Bronchial epithelial cell (primary cell): ENCODE data around the gene PRAMEF10. TPM values are rescaled to one million over a fixed set of nuclear protein-coding genes. Genes with fewer than 3 reads are reported as not detected.
A peak's percentile ranks its signal among the peaks of the same experiment; 100 is the strongest.
"Not testable (repeated sequence)": the region's sequence is repeated elsewhere in the genome, so short reads cannot be mapped to it uniquely, and the experiment has no call there.

Source experiments
- DNase-seq: peaks from one replicate; pipeline ENCODE4 v3.0.0-alpha.2; 2010; ENCODE audit warnings: low read depth
- FAIRE-seq: peaks from 2 replicates; lab custom pipeline; 2011; peaks lifted over from hg19 to GRCh38; lab: Jason Lieb, UNC
- H3K27me3 ChIP-seq: 2 replicates; pipeline ENCODE4 v1.5.1; 2011; ENCODE audit warnings: low read length; ENCODE audit not compliant: control insufficient read depth, insufficient read depth
- H3K36me3 ChIP-seq: 2 replicates; pipeline ENCODE4 v1.5.1; 2011; ENCODE audit warnings: low read length; ENCODE audit not compliant: control insufficient read depth, insufficient read depth
- H3K4me3 ChIP-seq: 2 replicates; pipeline ENCODE4 v1.5.1; 2011; ENCODE audit warnings: mild to moderate bottlenecking, low read depth, low read length, control low read depth
- total RNA-seq: library from RNA; depleted of rRNA; stranded (reverse); fragments of >200 nt; gene quantifications from 2 replicates; pipeline ENCODE4 v1.2.1, GENCODE V29; 2014

Gene PRAMEF10
- total RNA-seq: not detected in 2 replicates

DNA sequence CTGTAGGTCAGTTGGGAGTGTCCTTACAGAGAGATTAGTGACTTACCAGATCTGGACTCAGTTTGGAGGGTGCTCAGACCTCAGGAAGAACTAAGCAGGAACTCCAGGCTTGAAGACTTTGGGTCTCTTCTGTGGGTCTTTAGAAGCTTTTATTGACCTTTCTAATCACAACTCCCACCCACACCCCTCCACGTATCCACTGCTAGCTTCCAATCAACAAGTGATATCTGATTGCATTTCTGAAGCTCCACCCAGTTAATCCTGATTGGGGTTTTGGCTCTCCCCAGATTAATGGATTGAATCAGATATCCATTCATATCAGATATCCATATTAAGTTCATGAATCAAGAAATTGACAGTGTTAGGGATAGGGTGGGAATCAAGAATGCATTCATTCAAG, at the start of gene PRAMEF10:
Gene PRAMEF10, minus strand, starts transcription at position 101 of the 400 bp plus-strand sequence. CDS start 2,423 bp downstream, outside the sequence.
- H3K4me3 ChIP-seq: not testable (repeated sequence)

GRCh38 chr1:12947480-12947879, 49.4 kb upstream of the PRAMEF10 start, which contains the start of gene PRAMEF6:
TSS of gene PRAMEF6 (minus strand) at chr1:12947580. CDS start at chr1:12942518, 5,062 bp downstream.
- H3K4me3 ChIP-seq, H3K36me3 ChIP-seq, FAIRE-seq, H3K27me3 ChIP-seq, DNase-seq: not testable (repeated sequence)

More for the DNA sequence above, at the start of gene PRAMEF10:
- DNase-seq, FAIRE-seq, H3K27me3 ChIP-seq, H3K36me3 ChIP-seq: not testable (repeated sequence)

DNA sequence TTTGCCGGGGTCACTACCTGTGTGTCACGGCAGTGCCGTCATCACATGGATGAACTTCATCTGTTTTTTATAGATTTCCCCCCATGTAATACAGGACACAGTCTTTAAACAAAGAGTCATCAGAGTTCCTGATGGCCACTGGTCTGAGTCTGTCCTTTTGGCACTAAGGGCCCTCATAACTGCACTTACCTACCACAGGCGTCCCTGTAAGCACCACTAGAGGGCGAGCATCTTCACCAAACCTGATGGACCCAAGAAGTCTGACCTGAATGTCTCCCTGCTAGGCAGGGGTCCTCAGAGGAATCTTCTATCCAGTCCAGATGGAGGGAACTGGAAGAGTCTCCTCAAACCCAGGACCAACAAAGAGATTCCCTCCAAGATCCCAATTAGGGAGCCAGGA, 26.3 kb upstream of the PRAMEF10 start:
- H3K27me3 ChIP-seq, H3K36me3 ChIP-seq, DNase-seq, H3K4me3 ChIP-seq: not testable (repeated sequence)
- peak; percentile 36 for FAIRE-seq

DNA sequence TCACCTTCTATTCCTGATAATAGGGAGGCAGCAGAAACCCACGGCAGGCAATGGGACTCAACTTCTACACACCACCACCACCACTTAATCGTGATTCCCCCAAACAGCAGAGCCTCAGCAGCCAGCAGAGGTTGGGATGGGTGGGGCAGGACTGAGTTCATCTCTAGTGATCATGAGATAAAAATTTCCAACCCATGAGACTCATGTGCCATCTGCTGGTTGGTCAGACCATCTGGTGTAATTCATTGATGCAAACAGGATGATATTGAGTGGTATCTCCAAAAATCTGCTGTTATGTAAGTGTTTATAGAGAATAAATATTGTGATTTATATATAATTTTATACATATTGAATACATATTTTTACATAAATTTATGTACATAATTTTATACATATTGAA, 23.7 kb upstream of the PRAMEF10 start:
- peak; percentile 62 for FAIRE-seq
- not testable (repeated sequence) for DNase-seq, H3K36me3 ChIP-seq, H3K27me3 ChIP-seq, H3K4me3 ChIP-seq

- FAIRE-seq, DNase-seq, H3K4me3 ChIP-seq, H3K36me3 ChIP-seq, H3K27me3 ChIP-seq: not testable (repeated sequence)
Measured at GRCh38 chr1:12916310-12916709, 18.2 kb upstream of the PRAMEF10 start, which contains the start of gene PRAMEF7. TSS of gene PRAMEF7 (plus strand) at chr1:12916610. CDS start at chr1:12917693, 1,083 bp downstream.

- H3K27me3 ChIP-seq, H3K4me3 ChIP-seq, DNase-seq, FAIRE-seq, H3K36me3 ChIP-seq: not testable (repeated sequence)
Measured at GRCh38 chr1:12903793-12904572, 5.9 kb upstream of the PRAMEF10 start.

DNA sequence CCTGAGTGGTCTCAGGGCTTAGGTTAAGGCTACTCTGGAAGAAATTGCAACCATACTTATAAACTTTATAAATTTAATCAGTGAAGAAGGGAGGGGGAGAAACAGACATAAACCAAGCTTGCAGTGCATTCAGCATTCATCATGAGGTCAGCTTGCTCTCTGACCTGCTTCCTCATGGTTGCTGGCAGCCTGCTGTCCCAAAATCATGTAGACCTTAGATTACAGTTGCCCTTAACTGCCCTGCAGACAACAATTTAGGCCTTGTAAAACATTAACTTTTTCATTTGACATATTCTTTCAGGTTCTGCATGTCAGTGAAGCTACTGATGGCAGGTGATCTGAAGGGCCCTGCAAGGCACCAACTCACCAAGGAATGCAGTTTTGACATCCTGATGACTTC, 1.1 kb upstream of the PRAMEF10 start:
- not testable (repeated sequence) for FAIRE-seq, H3K4me3 ChIP-seq, DNase-seq, H3K27me3 ChIP-seq, H3K36me3 ChIP-seq

GRCh38 chr1:12886101-12886500, 12.0 kb downstream of the PRAMEF10 start, which contains the start of gene PRAMEF4:
TSS of gene PRAMEF4 (minus strand) at chr1:12886201. CDS start at chr1:12883394, 2,807 bp downstream.
- H3K4me3 ChIP-seq, H3K27me3 ChIP-seq, H3K36me3 ChIP-seq, DNase-seq, FAIRE-seq: not testable (repeated sequence)

DNA sequence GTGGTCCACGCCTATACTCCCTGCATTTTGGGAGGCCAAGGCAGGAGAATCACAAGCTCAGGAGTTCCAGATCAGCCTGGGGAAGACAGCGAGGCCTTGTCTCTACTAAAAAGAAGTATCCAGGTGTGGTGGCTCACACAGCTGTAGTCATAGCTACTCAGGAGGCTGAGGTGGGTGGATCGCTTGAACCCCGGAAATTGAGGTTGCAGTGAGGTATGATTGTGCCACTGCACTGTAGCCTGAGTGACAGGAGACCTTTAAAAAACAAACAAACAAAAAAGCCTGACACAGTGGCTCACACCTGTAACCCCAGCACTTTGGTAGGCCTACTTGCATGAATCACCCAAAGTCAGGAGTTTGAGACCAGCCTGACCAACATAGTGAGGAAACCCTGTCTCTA, 19.6 kb downstream of the PRAMEF10 start:
- H3K4me3 ChIP-seq, DNase-seq, H3K27me3 ChIP-seq, FAIRE-seq, H3K36me3 ChIP-seq: not testable (repeated sequence)

- not testable (repeated sequence) for H3K4me3 ChIP-seq, H3K27me3 ChIP-seq, DNase-seq, H3K36me3 ChIP-seq, FAIRE-seq
Measured at GRCh38 chr1:12863131-12863880, 34.8 kb downstream of the PRAMEF10 start.

- H3K36me3 ChIP-seq, DNase-seq, H3K4me3 ChIP-seq, FAIRE-seq, H3K27me3 ChIP-seq: not testable (repeated sequence)
Measured at GRCh38 chr1:12856786-12857185, 41.3 kb downstream of the PRAMEF10 start, which contains the start of gene PRAMEF2. TSS of gene PRAMEF2 (plus strand) at chr1:12857086. CDS start at chr1:12859010, 1,924 bp downstream.
